SK-N-SH treated with all-trans-retinoic acid at 6 μM for 48 hours (cell line): ENCODE results near the gene IL6ST.

ENCODE experiments used
- ATAC-seq: fragments of 200-7000 bp; cut with Tn5 transposase; 3 replicates; pipeline ENCODE4 v1.9.1; 2020; ENCODE audit warnings: mild to moderate bottlenecking, moderate library complexity
- ARNTL ChIP-seq: fragments of 450-650 bp; formaldehyde crosslinking; IDR thresholded peaks from 2 replicates; pipeline ENCODE4 v1.5.0; 2020; ENCODE audit warnings: low read depth, mild to moderate bottlenecking, moderate library complexity, borderline replicate concordance
- BACH2 ChIP-seq: fragments of 250-450 bp; sonication (Bioruptor Pico); IDR thresholded peaks from 2 replicates; pipeline ENCODE4 v1.9.0; 2021; ENCODE audit warnings: mild to moderate bottlenecking, borderline replicate concordance
- ESRRG ChIP-seq: fragments of 250-450 bp; sonication (Bioruptor Pico); IDR thresholded peaks from 2 replicates; pipeline ENCODE4 v1.6.1; 2021; ENCODE audit warnings: mild to moderate bottlenecking
- ISL1 ChIP-seq: fragments of 250-450 bp; sonication (Bioruptor Pico); IDR thresholded peaks from 2 replicates; pipeline ENCODE4 v2.1.2; 2022; ENCODE audit warnings: mild to moderate bottlenecking, moderate library complexity
- OSR1 ChIP-seq: fragments of 250-450 bp; sonication (Bioruptor Pico); IDR thresholded peaks from 2 replicates; pipeline ENCODE4 v1.8.0; 2022; ENCODE audit warnings: moderate library complexity, mild to moderate bottlenecking, inconsistent platforms
- PPARA ChIP-seq: fragments of 250-450 bp; sonication (Bioruptor Pico); IDR thresholded peaks from 2 replicates; pipeline ENCODE4 v1.5.0; 2020; ENCODE audit warnings: mild to moderate bottlenecking, borderline replicate concordance
- RARB ChIP-seq: fragments of 250-450 bp; sonication (Bioruptor Pico); IDR thresholded peaks from 2 replicates; pipeline ENCODE4 v1.8.0; 2021; ENCODE audit warnings: mild to moderate bottlenecking, moderate library complexity
- SNAI2 ChIP-seq: fragments of 250-450 bp; sonication (Bioruptor Pico); IDR thresholded peaks from 2 replicates; pipeline ENCODE4 v1.5.0; 2020; ENCODE audit warnings: mild to moderate bottlenecking, moderate library complexity
- TCF4 ChIP-seq: fragments of 250-450 bp; sonication (Bioruptor Pico); IDR thresholded peaks from 2 replicates; pipeline ENCODE4 v1.8.0; 2021; ENCODE audit warnings: mild to moderate bottlenecking, moderate library complexity, borderline replicate concordance
- TOX ChIP-seq: fragments of 250-450 bp; sonication (Bioruptor Pico); IDR thresholded peaks from 2 replicates; pipeline ENCODE4 v1.8.0; 2021; ENCODE audit warnings: mild to moderate bottlenecking, moderate library complexity, borderline replicate concordance
- ZC3H10 ChIP-seq: fragments of 250-450 bp; sonication (Bioruptor Pico); IDR thresholded peaks from 2 replicates; pipeline ENCODE4 v1.5.1; 2021; ENCODE audit warnings: mild to moderate bottlenecking, moderate library complexity
- ZFP3 ChIP-seq: fragments of 250-450 bp; sonication (Bioruptor Pico); IDR thresholded peaks from 2 replicates; pipeline ENCODE4 v1.5.0; 2020; ENCODE audit warnings: mild to moderate bottlenecking, moderate library complexity
- ZFP30 ChIP-seq: fragments of 450-650 bp; formaldehyde crosslinking; IDR thresholded peaks from 2 replicates; pipeline ENCODE4 v1.5.0; 2022; ENCODE audit warnings: mild to moderate bottlenecking, moderate library complexity
- ZNF70 ChIP-seq: fragments of 450-650 bp; formaldehyde crosslinking; IDR thresholded peaks from 2 replicates; pipeline ENCODE4 v1.5.0; 2020; ENCODE audit warnings: mild to moderate bottlenecking, moderate library complexity
- ZNF8 ChIP-seq: fragments of 450-650 bp; formaldehyde crosslinking; IDR thresholded peaks from 2 replicates; pipeline ENCODE4 v1.5.0; 2020; ENCODE audit warnings: mild to moderate bottlenecking, moderate library complexity
- TF ChIP-seq, protein P1 (sequence below): fragments of 250-450 bp; sonication (Bioruptor Pico); IDR thresholded peaks from 2 replicates; pipeline ENCODE4 v1.5.1; 2020; ENCODE audit warnings: low read depth, mild to moderate bottlenecking, moderate library complexity
- TF ChIP-seq, protein P2 (sequence below): fragments of 250-450 bp; sonication (Bioruptor Pico); IDR thresholded peaks from 2 replicates; pipeline ENCODE4 v1.5.0; 2020; ENCODE audit warnings: mild to moderate bottlenecking, moderate library complexity
- TF ChIP-seq, protein P3 (sequence below): fragments of 250-450 bp; sonication (Bioruptor Pico); IDR thresholded peaks from 2 replicates; pipeline ENCODE4 v1.5.1; 2021; ENCODE audit warnings: mild to moderate bottlenecking, moderate library complexity
- TF ChIP-seq, protein P4 (sequence below): fragments of 250-450 bp; sonication (Bioruptor Pico); IDR thresholded peaks from 2 replicates; pipeline ENCODE4 v1.8.0; 2021; ENCODE audit warnings: low read depth, mild to moderate bottlenecking, moderate library complexity, borderline replicate concordance
- TF ChIP-seq, protein P5 (sequence below): fragments of 250-450 bp; sonication (Bioruptor Pico); IDR thresholded peaks from 2 replicates; pipeline ENCODE4 v1.8.0; 2020; ENCODE audit warnings: mild to moderate bottlenecking, moderate library complexity, borderline replicate concordance

Gene IL6ST

DNA sequence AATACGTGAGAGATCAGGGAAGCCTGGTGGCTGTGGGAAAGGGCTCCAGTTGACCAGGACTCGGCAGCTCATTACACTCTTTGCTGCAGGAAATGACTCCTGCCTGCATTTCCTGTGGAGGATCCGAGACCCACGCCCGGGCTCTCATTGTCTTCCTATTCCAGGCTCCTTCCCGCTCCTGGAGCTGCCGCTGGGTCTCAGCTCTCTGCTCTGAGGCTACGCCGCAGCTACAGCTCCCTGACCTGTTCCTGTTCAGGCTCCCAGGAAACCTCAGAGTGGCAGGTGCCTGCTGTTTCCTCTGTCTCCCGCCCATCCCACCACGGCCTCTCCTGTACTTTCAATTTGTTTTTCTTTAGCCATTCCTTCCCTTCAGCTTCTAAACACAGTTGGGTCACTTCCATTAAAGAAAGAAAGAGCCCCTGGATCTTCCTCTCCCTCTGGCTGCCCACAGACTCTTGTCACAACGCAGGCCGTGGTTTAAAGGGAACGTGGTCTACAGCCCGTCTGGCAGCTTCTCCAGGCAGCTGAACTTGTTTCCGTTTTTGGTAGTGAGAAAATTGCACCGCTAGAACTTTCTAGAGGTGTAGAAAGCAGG is 71.5 kb downstream of the IL6ST start:
- TF ChIP-seq TCF4 (CRISPR knock-in tag) (no peak), ARNTL (CRISPR knock-in tag) (no peak), BACH2 (CRISPR knock-in tag) (no peak), OSR1 (CRISPR knock-in tag) (no peak), ZNF70 (CRISPR knock-in tag) (no peak), TOX (CRISPR knock-in tag) (no peak)
- TF ChIP-seq, protein P1, sequence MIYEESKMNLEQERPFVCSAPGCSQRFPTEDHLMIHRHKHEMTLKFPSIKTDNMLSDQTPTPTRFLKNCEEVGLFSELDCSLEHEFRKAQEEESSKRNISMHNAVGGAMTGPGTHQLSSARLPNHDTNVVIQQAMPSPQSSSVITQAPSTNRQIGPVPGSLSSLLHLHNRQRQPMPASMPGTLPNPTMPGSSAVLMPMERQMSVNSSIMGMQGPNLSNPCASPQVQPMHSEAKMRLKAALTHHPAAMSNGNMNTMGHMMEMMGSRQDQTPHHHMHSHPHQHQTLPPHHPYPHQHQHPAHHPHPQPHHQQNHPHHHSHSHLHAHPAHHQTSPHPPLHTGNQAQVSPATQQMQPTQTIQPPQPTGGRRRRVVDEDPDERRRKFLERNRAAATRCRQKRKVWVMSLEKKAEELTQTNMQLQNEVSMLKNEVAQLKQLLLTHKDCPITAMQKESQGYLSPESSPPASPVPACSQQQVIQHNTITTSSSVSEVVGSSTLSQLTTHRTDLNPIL (CRISPR knock-in tag) = no peak
- TF ChIP-seq, protein P2, sequence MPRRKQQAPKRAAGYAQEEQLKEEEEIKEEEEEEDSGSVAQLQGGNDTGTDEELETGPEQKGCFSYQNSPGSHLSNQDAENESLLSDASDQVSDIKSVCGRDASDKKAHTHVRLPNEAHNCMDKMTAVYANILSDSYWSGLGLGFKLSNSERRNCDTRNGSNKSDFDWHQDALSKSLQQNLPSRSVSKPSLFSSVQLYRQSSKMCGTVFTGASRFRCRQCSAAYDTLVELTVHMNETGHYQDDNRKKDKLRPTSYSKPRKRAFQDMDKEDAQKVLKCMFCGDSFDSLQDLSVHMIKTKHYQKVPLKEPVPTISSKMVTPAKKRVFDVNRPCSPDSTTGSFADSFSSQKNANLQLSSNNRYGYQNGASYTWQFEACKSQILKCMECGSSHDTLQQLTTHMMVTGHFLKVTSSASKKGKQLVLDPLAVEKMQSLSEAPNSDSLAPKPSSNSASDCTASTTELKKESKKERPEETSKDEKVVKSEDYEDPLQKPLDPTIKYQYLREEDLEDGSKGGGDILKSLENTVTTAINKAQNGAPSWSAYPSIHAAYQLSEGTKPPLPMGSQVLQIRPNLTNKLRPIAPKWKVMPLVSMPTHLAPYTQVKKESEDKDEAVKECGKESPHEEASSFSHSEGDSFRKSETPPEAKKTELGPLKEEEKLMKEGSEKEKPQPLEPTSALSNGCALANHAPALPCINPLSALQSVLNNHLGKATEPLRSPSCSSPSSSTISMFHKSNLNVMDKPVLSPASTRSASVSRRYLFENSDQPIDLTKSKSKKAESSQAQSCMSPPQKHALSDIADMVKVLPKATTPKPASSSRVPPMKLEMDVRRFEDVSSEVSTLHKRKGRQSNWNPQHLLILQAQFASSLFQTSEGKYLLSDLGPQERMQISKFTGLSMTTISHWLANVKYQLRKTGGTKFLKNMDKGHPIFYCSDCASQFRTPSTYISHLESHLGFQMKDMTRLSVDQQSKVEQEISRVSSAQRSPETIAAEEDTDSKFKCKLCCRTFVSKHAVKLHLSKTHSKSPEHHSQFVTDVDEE (CRISPR knock-in tag) = no peak
- TF ChIP-seq, protein P3, sequence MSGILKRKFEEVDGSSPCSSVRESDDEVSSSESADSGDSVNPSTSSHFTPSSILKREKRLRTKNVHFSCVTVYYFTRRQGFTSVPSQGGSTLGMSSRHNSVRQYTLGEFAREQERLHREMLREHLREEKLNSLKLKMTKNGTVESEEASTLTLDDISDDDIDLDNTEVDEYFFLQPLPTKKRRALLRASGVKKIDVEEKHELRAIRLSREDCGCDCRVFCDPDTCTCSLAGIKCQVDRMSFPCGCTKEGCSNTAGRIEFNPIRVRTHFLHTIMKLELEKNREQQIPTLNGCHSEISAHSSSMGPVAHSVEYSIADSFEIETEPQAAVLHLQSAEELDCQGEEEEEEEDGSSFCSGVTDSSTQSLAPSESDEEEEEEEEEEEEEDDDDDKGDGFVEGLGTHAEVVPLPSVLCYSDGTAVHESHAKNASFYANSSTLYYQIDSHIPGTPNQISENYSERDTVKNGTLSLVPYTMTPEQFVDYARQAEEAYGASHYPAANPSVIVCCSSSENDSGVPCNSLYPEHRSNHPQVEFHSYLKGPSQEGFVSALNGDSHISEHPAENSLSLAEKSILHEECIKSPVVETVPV = no peak
- ATAC-seq = no peak

DNA sequence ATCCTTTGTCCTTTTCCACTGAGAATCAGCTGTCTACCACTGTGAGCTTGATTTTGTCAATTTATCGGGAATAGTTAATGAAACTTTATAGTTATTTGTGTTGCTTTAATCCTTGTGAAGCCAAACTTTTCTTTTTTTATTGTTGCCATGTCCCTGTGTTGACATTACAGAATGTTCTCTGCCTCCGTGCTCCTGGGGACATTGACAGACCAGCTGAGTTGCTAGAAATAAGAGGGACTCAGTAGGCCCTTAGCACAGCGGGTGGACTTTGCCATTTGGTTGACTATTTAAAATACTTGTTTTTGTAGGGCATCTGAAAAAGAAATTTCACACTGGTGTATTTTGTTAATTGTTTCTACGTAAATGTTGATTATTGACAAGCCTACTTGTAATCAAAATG is 73.1 kb downstream of the IL6ST start:
- TF ChIP-seq TOX (CRISPR knock-in tag) = no peak
- TF ChIP-seq, protein P4, sequence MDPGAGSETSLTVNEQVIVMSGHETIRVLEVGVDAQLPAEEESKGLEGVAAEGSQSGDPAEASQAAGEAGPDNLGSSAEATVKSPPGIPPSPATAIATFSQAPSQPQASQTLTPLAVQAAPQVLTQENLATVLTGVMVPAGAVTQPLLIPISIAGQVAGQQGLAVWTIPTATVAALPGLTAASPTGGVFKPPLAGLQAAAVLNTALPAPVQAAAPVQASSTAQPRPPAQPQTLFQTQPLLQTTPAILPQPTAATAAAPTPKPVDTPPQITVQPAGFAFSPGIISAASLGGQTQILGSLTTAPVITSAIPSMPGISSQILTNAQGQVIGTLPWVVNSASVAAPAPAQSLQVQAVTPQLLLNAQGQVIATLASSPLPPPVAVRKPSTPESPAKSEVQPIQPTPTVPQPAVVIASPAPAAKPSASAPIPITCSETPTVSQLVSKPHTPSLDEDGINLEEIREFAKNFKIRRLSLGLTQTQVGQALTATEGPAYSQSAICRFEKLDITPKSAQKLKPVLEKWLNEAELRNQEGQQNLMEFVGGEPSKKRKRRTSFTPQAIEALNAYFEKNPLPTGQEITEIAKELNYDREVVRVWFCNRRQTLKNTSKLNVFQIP (CRISPR knock-in tag) = no peak
- TF ChIP-seq OSR1 (CRISPR knock-in tag) = no peak
- TF ChIP-seq SNAI2 (CRISPR knock-in tag) = no peak
- no peak for TF ChIP-seq ZFP30
- TF ChIP-seq, protein P5, sequence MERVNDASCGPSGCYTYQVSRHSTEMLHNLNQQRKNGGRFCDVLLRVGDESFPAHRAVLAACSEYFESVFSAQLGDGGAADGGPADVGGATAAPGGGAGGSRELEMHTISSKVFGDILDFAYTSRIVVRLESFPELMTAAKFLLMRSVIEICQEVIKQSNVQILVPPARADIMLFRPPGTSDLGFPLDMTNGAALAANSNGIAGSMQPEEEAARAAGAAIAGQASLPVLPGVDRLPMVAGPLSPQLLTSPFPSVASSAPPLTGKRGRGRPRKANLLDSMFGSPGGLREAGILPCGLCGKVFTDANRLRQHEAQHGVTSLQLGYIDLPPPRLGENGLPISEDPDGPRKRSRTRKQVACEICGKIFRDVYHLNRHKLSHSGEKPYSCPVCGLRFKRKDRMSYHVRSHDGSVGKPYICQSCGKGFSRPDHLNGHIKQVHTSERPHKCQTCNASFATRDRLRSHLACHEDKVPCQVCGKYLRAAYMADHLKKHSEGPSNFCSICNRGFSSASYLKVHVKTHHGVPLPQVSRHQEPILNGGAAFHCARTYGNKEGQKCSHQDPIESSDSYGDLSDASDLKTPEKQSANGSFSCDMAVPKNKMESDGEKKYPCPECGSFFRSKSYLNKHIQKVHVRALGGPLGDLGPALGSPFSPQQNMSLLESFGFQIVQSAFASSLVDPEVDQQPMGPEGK = no peak
- TF ChIP-seq ESRRG (CRISPR knock-in tag) = no peak
- TF ChIP-seq ZNF8 (CRISPR knock-in tag) = no peak
- TF ChIP-seq ISL1 = no peak
- TF ChIP-seq ZNF70 (CRISPR knock-in tag) = no peak
- TF ChIP-seq ZFP3 (CRISPR knock-in tag) = no peak
- TF ChIP-seq, protein P1 (CRISPR knock-in tag) = no peak
- no peak for TF ChIP-seq RARB
- no peak for TF ChIP-seq PPARA (CRISPR knock-in tag)
- TF ChIP-seq ZC3H10 (CRISPR knock-in tag) = no peak
- no peak for TF ChIP-seq BACH2 (CRISPR knock-in tag)
- TF ChIP-seq, protein P2 (CRISPR knock-in tag) = no peak

More for the DNA sequence above, 73.1 kb downstream of the IL6ST start:
- ATAC-seq = no peak
